GM18502 (cell line): ENCODE results near the gene NELL1.

Source experiments
- ATAC-seq: cut with Tn5 transposase; IDR thresholded peaks from one replicate; pipeline ENCODE4 v1.9.1; 2021; ENCODE audit warnings: mild to moderate bottlenecking; ENCODE audit not compliant: unreplicated experiment, poor library complexity

Gene NELL1

DNA sequence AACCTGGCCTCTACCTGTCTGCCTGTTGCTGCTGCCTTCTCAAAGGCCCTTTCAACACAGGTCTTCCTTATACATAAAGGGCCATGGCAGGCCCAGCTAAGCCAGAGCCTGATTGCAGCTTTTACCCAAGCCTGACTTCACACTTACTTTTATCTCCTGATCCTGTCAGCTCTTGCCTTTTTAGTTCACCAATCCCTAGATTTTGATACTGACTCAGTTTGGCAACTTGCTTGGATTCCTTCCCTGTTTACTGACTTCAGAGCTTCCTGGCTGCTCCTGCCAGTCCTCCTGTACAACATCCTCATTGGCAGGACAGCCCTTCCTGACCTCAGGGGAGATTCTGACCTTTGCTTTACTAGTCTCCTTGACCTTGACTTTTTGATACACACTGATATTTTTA lies 195.2 kb downstream of the NELL1 start:
- ATAC-seq, result no peak

- no peak for ATAC-seq
Observed at GRCh38 chr11:20865161-20865560, 195.8 kb downstream of the NELL1 start.

DNA sequence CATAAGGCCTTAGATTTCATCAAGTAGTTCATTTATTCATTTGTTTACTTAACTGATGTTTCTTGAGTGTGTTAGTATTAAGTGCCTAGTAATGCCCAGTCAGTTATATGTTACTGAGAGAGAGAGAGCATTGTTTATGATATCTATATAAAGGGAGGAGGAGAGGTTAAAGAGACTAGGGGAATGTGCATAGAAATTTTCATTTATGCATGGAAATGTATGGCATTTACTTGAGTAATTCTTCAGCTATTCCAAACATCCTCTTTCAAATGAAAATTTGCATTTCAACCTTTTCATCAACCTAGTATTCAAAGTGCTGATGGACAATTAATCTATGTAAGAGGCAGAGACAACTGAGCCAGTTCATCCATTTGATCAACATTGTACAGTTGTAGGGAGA lies 199.7 kb downstream of the NELL1 start:
- no peak for ATAC-seq

GRCh38 chr11:20873054-20873453 lies 203.7 kb downstream of the NELL1 start:
- ATAC-seq, result no peak

DNA sequence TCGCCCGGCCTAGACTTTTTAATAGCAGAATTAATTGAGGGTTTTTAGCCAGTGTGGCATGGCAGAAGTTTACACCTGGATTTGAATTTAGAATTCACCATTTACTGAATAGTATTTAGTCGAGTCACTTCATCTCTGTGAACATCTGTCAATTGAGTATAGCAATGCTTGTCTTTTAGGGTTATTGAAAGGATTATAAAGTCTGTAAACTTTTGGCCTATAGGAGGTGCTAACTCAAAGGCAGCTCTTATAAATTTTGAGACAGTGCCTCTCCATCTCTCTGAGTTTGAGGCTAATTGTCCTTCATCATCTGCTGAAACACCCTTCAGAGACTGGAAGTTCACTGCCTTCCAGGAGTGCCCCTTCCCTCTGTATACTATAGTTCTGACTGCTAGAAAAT lies 205.0 kb downstream of the NELL1 start:
- no peak for ATAC-seq

DNA sequence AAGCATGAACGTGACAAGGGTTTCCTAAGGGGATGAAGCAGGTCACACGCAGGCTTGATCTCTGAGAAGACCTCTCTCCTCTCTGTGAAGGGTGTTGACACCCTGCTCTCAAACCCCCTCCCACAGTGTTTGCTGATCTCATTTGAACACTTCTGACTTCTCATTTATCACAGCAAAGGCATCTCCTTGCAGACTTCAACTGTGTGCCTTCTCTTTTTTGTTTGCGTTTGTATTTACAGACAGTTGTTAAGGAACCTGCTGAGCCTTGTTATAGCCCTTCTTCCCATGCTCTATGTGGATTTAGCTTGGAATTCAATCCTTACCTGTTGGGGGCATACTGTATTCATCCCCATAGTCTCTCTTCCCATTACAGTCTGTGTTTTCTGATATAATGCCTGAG lies 206.5 kb downstream of the NELL1 start:
- ATAC-seq, result no peak

GRCh38 chr11:20876738-20877137 lies 207.4 kb downstream of the NELL1 start:
- no peak for ATAC-seq

- ATAC-seq, result no peak
Observed at GRCh38 chr11:20880094-20880493, 210.7 kb downstream of the NELL1 start.

DNA sequence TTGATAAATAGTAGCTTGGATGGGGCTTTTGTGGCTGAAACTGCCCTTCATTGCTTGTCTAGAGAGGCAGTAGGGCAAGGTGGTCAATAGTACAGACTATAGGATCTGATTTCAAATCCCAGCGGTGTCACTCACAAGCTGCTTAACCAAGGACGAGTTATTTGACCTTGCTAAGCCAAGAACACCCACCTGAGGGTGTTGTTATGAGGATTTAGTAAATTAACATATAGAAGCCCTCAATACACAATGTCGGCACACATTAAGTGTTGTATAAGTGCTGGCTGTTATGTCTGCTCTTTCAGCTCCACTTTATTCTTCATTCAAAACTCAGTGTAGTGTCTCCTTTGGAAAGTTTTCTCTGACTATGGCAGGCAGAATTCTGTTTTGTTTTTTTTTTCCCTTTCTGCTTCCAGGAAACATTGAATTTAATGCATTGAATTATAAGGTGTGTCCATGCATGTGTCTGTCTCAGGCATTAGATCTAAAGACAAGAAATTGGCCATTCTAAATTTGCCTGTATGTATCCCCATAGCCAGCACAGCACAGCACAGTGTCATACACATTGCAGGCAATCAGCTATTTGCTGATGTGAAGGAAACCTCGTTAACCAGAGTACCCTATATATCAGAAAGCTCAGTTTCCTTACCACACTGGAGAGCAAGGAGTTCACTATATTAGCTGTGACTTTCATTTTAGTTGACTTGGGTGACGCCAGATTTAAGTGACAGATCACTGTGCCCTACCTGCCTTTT lies 212.1 kb downstream of the NELL1 start:
- ATAC-seq, result no peak

DNA sequence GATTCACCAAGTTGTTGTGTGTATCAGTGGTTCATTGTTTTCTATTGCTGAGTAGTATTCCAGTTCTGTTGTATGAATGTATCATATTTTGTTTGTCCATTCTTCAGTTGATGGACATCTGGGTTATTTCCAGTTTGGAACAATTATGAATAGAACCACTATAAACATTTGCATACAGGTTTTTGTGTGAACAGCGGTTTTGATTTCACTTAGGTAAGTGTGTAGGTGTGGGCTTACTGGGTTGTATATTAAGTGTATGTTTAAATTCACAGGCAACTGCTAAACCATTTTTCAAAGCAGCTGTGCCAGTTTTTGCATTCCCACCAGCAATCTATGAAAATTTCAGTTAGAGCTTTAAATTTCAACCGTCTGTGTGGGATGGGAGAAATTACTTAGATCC lies 217.8 kb downstream of the NELL1 start:
- ATAC-seq, result no peak

- ATAC-seq, result no peak
Observed at GRCh38 chr11:20894296-20894695, 224.9 kb downstream of the NELL1 start.

DNA sequence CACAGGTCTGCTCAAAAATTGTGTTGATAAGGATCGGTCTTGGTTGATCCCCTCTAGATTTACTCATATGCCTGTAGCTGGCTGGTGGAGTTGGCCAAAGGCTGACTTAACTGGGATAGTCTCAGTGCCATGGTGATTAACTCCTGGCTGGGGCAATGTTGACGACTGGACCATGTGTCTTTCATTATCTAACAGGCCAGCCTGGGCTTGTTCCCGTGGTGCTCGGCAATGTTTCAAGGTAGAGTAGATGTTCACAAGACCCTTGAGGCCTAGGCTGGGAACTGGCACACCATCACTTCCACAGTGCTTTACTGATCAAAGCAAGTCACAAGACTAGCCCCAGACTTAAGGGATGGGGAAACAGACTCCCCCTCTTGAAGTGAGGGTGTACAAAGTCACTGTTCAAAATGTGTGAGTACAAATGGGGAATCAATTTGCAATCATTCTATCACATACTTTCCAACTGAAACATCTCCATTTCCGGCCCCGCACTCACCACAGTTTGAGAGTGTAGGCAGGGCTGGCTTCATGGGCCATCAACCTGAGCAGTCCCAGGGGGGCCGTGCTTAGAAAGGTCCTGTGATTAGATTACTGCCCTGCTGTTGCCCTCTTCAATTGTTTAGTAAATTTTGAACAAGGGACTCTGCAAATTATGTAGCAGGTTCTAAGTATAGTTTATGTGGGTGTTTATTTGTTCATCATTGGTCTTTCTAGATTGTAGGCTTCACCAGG lies 240.8 kb downstream of the NELL1 start:
- ATAC-seq, result no peak

- ATAC-seq, result no peak
Observed at GRCh38 chr11:20910733-20911132, 241.3 kb downstream of the NELL1 start.

DNA sequence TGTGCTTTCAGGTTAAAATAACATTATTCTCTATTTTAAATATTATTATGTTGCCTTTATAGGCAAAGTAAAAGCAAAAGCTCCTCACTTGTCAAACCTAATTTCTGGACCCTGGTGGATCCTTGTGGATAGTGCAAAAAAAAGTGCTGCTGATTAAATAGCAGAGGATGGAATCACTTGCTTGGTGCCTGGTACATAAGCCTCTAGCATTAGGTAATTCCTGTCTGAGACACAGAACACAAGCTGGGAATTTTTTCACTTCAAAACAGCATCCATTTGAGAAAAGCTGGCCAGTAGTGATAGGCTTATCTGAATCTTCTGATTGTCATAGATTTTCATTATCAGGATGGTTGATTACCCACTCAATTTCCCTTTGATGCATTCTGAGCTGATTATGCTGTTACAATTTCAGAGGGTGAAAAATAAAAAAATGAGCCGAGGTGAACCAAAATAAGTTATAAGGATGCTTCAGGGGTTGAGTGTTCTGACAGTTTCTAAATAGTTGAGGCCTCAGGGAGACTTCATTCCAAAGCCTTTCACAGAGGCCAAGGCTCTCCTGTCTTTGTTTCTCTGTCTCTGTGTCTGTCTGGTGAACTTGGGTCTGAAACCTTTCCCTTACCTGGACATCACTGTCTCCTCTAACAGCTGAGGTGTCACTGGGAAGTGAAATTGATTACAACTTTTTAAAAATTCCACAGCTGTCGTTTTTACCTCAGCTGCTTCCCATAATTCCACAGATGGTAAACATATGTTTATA lies 242.9 kb downstream of the NELL1 start:
- ATAC-seq, result no peak

GRCh38 chr11:20912922-20913512 lies 243.6 kb downstream of the NELL1 start:
- no peak for ATAC-seq

DNA sequence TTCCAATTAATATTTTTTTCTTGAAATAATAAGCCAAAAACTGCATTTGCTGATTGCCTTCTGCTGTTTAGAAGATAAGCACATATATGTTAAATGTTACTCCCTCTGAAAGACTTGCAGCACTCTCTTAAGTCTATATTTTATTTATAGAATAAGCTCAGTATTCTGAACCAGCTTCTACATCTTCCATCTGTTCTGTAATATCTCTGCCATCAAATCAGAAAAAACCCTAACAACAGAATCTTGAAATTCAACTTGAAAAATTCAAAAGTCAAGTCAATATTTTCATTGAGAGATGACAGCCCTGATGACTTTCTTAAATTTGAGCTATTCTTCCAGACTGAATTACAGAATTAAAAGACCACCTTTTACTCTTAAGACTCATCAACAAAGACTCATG lies 247.9 kb downstream of the NELL1 start:
- ATAC-seq, result no peak

- no peak for ATAC-seq
Observed at GRCh38 chr11:20926799-20927540, 257.6 kb downstream of the NELL1 start.

GRCh38 chr11:20931029-20931428 lies 261.6 kb downstream of the NELL1 start:
- no peak for ATAC-seq

DNA sequence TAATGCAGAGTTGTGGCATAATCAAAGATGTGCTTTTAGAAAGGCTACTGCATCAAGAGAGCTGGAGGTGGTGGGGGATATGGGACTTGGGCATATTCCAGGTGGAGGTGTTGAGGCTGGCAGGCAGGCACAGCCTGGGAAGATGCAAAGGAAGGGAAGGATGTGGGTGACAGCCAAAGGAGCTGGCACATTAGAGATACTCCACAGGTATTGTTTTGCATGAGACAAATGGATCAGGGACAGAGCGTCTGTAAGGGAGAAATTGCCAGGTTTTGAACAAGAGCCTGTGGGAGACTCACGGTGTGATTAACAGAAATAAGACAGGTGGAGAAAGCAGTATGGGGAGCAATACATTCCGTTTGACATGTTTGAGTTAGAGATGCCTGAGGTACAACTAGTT lies 263.7 kb downstream of the NELL1 start:
- no peak for ATAC-seq

- no peak for ATAC-seq
Observed at GRCh38 chr11:20933958-20934357, 264.6 kb downstream of the NELL1 start.
